GM21515 (cell line): ENCODE data around the gene ZNF692.

ENCODE experiments used
- ATAC-seq: cut with Tn5 transposase; IDR thresholded peaks from one replicate; pipeline ENCODE4 v1.9.1; 2021; ENCODE audit not compliant: unreplicated experiment

Gene ZNF692

DNA sequence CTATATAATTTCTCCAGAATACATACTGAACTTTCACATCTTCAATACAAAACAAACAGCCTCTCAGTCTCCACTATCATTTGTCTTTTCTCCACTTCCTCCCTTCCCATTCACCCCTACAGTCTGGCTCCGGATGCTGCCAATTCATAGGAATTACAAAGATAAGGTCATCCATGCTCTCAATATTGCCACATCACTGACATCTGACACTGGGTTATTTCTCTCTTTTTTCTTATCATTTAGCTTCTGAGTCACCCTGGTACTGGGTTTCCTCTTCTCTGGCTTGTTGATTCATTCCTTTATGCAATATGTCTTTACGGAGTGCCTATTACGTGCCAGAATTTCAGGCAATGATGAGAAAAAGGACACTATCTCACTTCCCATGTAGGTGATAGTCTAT lies 30.0 kb downstream of the ZNF692 start:
- ATAC-seq = no peak

DNA sequence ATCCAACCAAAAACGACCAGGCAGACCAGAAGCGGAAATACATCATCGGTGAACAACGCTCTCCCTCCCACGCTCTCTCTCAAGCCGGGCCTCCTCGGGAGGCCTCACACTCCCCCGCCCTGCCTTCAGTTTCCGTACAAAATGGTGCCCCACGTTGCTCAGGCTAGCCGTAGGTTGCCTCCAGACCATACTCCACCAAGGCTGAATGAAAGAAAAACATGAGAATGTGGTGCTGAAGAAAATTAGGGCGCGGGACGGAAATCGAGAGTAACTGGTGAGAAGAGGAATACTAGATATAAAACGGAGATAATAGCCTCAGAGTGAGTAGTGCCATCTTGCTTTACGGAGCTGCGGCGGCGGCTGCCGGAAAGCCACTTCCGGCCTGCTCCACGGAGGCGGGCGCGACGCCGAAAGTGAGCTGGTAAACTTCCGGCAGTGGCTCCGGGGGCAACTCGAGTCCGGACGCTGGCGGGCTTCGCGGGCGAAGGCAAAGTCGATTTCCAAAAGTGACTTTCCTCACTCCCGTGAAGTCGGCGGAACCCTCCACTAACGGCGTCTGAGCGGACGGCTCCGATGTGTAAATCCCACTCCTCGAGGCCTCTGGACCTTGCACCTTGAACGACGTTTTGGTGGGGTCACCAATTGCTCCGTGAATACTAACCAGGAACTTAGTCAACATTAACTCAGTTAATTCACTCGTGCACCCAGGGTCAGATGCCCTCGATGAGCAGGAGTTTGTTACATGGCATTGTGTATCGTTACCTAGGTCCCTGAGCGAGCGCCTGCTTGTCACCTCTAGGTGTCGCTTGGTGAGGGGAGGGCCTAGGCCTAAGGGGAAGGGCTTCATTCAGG lies 32.8 kb downstream of the ZNF692 start, which contains the start of gene SH3BP5L:
TSS of gene SH3BP5L (minus strand) at position 7 of the 852 bp plus-strand sequence. CDS start 980 bp downstream, outside the sequence.
- ATAC-seq = peak; percentile 87

DNA sequence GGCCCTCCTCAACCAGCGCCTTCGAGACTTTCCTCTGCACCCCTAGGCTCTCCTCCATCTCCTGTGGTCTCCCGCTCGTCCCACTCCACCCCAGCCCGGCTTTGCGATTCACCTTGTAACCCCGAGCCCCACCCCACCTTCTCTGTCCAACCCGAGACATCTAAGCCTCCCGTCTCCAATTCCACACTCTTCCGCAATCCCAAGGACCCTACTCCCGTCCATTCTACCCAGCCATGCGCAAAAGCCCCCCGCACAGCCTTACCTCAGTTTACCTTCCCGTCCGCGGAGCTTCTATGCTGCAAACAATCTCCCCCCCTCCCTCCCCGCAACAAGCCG lies 33.3 kb downstream of the ZNF692 start:
- ATAC-seq = peak; percentile 12

DNA sequence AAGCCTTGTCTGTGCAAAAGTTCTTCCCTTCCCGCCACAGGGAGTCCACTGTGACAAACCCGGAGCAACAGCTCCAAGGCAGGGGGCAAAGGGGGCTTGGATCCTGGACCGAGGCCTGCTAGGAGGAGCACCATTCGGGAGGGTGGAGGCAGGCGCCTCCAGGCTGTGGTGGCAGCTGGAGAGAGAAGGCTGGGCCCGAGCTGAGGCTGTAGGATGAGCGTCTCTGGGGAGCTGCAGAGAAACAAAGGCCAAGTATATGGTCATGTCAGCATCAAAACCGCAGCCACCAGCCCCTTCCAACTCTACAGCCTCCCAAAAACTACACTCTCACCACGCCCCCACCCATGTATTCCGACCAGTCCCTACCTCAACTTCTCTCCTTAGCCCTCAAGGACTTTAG lies 33.7 kb downstream of the ZNF692 start:
- no peak for ATAC-seq

DNA sequence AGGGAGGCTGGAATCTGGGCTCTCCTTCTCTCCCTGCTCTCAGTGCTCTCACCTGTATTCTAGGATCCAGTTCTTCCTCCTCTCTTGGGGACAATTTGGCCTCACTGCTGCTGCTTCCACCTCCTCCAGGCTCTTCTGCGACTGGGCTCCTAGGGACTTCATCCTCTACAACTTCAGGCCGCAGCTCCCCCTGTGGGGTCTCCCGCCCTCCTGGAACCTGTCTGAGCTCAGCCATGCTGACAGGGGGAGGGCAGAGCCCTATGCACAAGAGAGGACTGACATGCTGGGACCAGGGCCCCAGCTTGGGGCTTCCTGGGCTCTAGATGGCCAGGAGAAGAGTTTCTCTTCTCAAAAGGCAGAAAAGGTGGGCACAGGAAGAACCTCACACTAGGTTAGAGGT lies 34.2 kb downstream of the ZNF692 start:
- no peak for ATAC-seq

DNA sequence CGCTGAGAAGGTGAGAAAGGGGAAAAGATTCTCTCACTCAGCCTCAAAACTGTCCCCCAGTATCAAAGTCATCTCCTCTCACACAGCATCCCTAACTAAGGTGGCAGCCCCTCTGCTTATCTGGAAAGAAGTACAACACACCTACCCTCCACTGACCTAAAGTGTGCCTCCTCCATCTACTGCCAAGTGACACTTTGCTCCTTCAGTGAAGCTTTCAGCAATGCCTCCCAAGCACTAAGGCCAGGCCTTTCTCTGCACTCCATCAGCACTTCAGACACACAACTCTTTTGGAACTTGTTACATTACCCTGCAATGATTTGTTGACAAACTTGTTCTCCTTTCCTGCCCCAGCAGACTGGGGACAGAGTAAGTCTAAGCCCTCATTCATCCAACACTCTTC lies 34.6 kb downstream of the ZNF692 start:
- no peak for ATAC-seq

DNA sequence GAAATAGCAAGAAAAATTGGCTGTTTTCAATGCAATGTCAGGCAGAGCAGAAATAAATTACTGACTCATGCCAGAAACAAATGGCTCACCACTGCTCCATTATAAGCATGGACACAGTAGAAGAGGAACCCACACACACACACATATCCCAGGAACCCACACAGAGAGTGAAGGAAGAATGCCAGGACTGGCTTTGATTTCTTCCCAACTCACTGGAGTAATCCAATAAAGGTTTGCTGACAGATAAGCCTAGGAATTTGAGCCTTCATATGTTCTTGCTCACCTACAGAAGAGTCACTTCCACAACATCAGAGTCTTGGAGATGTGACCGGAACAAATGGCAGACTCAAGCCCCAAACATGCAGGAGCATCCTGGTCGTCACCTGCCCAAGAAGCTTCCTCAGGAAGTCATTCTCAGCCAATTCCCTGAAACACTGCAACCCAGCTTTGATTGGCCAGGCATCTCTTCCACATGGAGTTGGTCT lies 35.3 kb downstream of the ZNF692 start:
- no peak for ATAC-seq

DNA sequence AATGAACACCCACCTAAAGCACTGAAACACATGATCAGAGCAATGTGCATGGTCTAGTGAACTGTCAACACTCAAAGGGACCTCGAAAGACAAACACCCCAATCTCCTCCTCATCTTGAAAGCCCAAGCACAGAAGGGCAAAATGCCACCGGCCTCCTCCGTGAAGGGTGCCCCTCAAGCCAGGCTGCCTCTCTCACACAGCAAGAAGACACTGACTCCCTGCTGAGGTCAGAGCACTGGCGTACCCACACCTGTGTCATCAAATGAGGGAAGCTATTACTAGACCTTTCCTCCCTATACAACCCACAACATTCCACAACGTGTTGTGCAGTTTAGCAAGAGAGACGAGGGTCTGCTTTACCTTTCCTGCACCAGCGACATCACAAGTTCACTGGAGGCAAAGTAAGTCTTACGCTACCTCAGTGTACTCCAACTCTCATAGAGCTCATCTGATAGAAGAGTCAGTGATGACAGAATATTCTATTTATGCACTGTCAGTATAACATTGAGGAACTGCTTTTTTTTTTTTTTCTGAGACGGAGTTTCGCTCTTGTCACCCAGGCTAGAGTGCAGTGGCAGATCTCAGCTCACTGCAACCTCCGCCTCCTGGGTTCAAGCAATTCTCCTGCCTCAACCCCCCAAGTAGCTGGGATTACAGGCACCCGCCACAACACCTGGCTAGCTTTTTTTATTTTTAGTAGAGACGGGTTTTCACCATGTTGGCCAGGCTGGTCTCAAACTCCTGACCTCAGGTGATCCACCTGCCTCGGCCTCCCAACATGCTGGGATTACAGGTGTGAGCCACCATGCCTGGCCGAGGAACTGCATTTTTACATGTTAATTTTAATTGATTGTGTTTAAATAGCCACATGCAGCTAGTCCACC lies 36.5 kb downstream of the ZNF692 start:
- ATAC-seq = peak; percentile 28

DNA sequence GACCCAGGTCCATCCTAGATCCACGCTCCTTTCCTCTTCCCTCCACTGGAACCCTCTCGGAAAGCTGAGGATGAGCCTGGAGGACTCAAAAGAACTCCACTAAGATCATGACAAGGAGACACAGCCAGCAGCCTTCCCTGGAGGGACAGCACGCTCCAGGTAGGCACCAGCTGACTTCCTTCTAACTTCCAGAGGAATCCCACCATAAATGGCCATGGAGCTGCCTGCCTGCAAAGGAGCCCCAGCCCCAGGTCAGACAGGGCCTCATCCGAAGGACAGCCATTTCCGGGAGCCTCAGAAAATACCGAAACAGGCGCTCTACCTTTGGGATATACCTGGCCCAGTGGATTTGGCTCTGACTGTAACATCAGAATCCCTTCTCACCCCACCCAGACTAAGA lies 37.2 kb downstream of the ZNF692 start:
- ATAC-seq = no peak

DNA sequence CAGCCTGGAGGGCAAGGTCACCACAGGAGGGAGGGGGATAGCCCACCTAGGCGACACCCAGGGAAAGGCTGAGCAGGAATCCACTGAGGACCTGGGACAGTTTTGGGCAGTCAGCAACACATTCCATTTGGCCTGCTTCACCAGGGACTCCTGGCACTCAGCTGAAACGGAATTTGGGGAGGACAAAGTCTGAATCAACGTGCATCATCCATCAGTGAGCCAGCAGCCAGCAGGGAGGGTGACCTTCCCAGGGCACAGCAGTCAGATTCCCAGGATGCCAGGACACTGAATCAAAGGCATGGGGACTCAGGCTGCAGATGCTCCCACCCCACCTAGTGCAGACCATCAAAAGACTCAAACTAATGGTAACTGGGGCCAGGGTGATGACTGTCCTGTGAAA lies 37.8 kb downstream of the ZNF692 start:
- ATAC-seq = no peak

DNA sequence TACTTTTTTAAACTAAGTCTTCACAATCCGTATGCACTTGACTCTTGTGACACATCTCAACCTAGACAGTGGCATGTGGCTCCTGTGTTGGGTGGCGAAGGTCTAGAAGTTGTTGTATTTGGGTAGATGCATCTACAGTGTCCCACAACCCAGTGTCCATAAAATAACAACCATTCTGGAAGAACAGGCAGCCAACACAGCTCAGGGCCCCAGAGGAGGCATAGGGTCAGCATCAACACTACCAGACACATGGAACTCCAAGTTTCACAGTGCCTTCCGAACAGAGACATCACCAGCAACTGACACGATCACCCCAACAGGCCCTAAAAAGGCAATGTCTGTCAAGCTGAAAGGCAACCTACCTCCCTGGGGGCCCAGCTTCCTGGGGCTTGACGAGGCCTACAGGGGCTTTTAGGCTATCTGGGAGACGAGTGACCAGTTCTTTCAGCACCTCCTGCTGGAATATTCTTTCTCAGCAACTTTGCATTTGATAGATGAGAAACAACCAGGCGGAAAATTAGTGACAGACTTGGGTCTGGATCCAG lies 38.8 kb downstream of the ZNF692 start:
- no peak for ATAC-seq

DNA sequence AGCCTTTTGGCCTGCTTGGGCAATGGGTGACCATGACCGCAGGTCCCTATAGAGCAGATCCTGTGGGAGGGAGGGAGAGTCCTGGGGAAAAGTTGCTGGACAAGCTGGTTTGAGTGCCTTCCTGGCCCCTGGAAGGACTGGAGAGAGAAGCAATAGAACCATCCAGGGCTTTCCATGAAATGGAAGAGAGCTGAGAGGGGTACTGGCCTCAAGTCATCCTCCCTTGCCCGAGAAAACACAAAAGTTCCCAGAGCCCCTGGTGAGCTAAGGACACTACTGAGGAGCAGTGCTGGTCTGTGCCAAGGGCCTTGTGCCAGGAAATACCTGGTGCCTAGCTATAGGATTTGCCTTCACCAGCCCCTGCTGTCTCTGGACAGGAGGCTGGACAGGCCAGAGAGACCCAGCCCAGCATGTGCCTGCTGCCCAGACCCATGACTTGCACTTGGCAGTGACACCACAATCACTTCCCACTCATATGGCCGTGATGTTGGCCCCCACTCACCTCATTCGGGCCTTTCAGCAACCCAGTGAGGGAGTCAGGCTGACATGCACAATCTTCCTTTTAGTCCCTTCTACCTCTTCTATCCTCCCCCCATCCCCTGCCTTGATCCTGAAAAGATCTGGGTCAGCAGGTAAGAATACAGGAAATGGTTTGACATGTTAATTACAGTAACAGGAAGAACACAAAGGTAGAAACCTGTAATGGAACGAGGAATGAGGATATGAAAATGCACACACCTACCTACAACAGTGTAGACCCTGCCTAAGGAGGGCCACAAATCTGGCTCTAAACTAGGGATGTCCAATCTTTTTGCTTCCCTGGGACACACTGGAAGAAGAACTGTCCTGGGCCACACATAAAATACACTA lies 40.1 kb downstream of the ZNF692 start:
- ATAC-seq = no peak

DNA sequence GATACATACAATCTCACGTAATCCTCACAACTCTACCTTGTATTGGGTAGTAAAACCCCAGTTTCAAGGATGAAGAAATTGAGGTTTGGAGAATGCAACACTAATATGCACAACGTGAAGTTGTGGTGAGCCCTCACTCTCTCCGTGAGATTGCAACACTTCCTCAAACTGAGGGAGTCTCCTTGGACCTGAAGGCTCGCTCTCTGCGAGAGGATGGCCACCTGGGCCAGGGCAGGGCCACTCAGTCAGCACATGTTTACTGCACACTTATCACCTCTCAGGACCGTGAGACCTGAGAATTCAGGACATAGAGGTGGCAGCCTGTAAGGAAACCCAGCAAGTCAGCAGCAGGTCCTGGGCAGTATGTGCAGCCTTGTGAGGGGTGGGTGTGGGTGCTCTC lies 41.8 kb downstream of the ZNF692 start:
- ATAC-seq = no peak

DNA sequence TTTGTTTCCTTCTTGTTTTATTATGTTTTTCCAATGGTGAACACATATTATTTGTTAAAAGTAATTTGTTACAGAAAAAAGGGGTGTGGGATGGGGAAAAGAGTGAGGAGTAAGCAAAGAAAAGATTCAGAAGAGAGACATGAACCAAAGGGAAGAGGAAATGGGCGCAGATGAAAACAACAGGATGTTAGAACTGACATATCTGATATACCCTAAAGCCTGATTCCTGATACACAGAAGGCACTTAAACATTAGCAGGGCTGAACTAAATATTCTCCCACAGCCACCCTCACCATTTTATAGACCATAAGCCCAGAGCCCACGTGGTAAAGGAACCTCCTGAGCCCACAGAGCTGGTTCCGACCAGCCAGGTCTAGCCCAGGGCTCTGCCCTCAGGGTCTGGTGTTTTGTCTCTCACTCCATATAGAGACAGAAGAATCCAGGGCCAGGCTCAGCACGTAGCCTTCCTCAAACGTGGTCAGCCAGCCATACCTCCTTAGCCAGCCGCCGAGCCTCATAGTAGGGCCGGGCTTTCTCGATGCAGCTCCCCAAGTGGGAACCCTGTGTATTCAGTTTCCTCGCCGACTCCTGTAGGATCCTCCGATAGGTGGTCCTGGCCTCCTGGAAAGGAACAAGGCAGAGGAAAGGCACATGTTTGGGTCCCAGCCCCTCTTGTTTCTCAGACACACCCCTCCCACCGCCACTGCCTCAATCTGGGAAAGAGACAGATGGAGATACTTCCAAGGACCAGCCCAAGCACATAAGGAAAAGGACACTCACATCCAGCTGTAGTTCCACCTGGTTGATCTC lies 42.6 kb downstream of the ZNF692 start:
- no peak for ATAC-seq

DNA sequence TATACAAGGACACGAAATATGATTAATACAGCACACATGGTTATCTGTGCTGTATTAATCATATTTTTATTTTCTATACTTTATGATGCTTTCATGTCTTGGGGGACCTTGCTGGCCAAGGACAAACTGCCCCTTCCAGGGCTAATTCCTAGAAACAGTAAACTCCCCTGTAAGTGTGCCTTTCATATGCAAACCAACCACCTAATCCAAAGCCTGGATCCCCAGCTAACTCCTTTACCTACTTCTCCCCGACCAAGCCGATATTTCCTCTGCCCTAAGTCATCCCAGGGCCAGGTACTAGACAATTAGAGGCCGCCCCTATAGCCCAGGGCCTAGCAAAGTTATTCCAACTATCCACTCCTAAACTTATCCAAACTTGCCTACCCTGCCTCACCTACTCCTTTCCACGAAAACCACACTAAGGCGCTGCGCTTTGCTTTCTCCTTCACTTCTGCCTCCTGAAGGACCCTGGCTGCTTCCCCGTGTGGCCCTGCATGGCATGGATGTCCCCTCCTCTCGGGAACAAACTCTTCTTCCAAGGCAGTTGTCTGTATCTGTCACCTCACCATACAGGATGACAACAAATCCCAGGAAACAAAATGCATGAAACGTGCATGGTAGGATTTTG lies 43.4 kb downstream of the ZNF692 start:
- ATAC-seq = no peak

DNA sequence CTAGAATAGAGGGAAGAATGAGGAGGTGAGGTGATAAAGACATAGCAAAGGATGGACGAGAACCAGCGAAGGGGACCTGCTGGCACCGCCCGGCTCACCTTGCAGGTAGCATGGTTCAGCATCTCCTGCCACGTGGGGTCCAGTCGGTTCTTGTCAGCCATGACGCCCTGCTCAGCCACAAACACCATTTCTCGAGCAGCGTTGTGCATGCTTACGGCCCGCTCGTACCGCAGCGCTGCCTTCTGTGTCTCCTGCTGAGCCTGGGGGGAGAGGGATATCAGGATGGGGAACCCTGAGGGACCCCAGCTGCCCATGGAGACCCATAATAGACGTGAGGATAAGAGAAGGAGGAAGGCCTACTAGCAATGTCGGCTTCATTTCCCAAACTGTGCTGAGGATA lies 44.5 kb downstream of the ZNF692 start:
- no peak for ATAC-seq

DNA sequence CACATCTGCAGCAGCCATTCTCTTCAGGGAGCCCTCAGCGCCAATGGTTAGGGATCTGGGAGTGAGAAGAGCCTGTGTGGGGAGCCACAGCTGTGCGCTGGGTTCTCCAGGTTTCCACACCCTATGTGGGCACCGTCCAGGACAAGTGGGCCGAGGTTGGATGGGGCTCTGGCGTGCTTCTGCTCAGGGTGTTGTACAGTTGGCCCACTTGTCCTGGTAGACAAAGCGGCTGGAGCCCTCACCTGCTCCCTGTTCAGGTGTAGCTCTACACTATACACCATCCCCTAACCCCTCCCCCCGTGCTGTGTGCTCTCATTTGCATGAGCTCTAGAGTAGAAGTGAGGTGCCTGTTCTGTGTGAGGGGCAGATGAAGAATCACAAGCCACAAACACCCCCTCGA lies 45.3 kb downstream of the ZNF692 start:
- no peak for ATAC-seq

DNA sequence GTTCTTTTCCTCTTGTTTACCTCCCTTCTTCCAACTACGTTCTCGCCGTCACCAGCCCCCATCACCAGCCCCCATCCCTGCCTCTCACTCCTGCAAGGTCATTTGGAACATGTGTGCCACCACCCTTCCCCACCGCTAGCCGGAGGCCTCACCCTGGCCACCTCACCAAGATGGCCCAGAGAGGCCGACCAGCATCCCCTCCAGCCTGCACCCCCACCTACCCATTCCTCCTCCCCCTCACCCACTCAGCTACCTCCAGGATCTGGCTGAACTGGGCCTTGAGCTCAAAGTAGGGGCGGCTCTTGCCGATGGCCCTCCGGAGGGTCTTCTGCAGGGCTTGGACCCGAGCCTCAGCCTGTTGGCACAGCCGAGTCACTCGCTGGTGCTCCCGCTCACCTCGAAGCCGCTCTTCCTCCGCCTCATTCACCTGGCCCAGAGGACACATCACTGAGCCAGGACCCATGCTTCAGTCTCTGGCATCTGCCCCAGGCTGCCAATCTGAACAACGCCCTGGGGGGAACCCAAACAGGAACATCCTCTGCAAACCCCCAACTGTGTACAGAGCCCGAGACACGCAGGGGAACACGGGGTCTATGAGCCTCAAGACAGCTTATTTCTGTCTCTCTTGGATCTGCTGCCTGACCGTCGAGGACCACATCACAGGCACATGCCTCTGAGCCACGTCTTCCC lies 46.0 kb downstream of the ZNF692 start:
- ATAC-seq = no peak
